ENCODE data around the gene TBRG4. TPM values are rescaled to one million over a fixed set of nuclear protein-coding genes. Genes with fewer than 3 reads are reported as not detected.

TBRG4 gene
- total RNA-seq, 1 donor from 2014 or later: 71.2 TPM

- DNase-seq (ENCODE audit: extremely low spot score in 2 of 2): no peak
- H3K27me3 ChIP-seq: no peaks in the 10 kb centered on the region
- TF ChIP-seq CTCF (IDR thresholded peaks at IDR 0.05): no peak
- TF ChIP-seq POLR2AphosphoS5 (IDR thresholded peaks at IDR 0.05; ENCODE audit: insufficient read depth in 1 of 2, low read depth in 1 of 2): no peak
- TF ChIP-seq POLR2A (IDR thresholded peaks at IDR 0.05): no peak
- peaks cover 0 to 6% of the 10 kb centered on the region in 2 donors for H3K36me3 ChIP-seq
- no peak overlapping the region for H3K27ac ChIP-seq
- no peak overlapping the region for H3K4me3 ChIP-seq
- H3K4me1 ChIP-seq: no peaks in the 10 kb centered on the region
- no peaks in the 10 kb centered on the region for H3K9me3 ChIP-seq
- intact Hi-C loops (cut with DNase I): no loop called here
Observed at GRCh38 chr7:45081670-45081974, 29.9 kb downstream of the TBRG4 start.

GRCh38 chr7:45080958-45081669 lies 30.4 kb downstream of the TBRG4 start:
- no peak for DNase-seq (ENCODE audit: extremely low spot score in 2 of 2)
- intact Hi-C loops (cut with DNase I): no loop called here
- no peaks in the 10 kb centered on the region for H3K27me3 ChIP-seq
- H3K9me3 ChIP-seq: no peaks in the 10 kb centered on the region
- no peak overlapping the region for H3K27ac ChIP-seq
- H3K36me3 ChIP-seq: peaks cover 0 to 10% of the 10 kb centered on the region in 2 donors
- H3K4me1 ChIP-seq: no peaks in the 10 kb centered on the region
- H3K4me3 ChIP-seq: no peak overlapping the region
- TF ChIP-seq CTCF (IDR thresholded peaks at IDR 0.05) (no peak), POLR2AphosphoS5 (IDR thresholded peaks at IDR 0.05; ENCODE audit: insufficient read depth in 1 of 2, low read depth in 1 of 2) (no peak), POLR2A (IDR thresholded peaks at IDR 0.05) (no peak)

GRCh38 chr7:45080265-45080957 lies 31.1 kb downstream of the TBRG4 start:
- no peak for TF ChIP-seq POLR2AphosphoS5 (IDR thresholded peaks at IDR 0.05; ENCODE audit: insufficient read depth in 1 of 2, low read depth in 1 of 2)
- TF ChIP-seq CTCF (IDR thresholded peaks at IDR 0.05): no peak
- H3K4me3 ChIP-seq: no peak overlapping the region
- no peaks in the 10 kb centered on the region for H3K27me3 ChIP-seq
- no peaks in the 10 kb centered on the region for H3K4me1 ChIP-seq
- H3K9me3 ChIP-seq: no peaks in the 10 kb centered on the region
- no peak overlapping the region for H3K27ac ChIP-seq
- DNase-seq (ENCODE audit: extremely low spot score in 2 of 2): no peak
- peaks cover 0 to 17% of the 10 kb centered on the region in 2 donors for H3K36me3 ChIP-seq
- intact Hi-C loops (cut with DNase I): no loop called here

GRCh38 chr7:45078125-45078681 lies 33.3 kb downstream of the TBRG4 start:
- intact Hi-C loops (cut with DNase I): no loop called here

More at GRCh38 chr7:45078125-45078681, 33.3 kb downstream of the TBRG4 start:
- no peak for DNase-seq (ENCODE audit: extremely low spot score in 2 of 2)
- Histone ChIP-seq H3K4me3 (no peak overlapping the region), H3K27ac (no peak overlapping the region), H3K27me3 (no peaks in the 10 kb centered on the region), H3K4me1 (no peaks in the 10 kb centered on the region), H3K36me3 (peaks cover 0 to 39% of the 10 kb centered on the region in 2 donors), H3K9me3 (no peaks in the 10 kb centered on the region)
- TF ChIP-seq POLR2AphosphoS5 (IDR thresholded peaks at IDR 0.05; ENCODE audit: insufficient read depth in 1 of 2, low read depth in 1 of 2): no peak
- no peak for TF ChIP-seq CTCF (IDR thresholded peaks at IDR 0.05)
- TF ChIP-seq POLR2A (IDR thresholded peaks at IDR 0.05): no peak

Data from vagina (tissue), 2 donors.